ENCODE results near the gene MR1.

GRCh38 chr1:181079382-181079781 lies 45.6 kb downstream of the MR1 start:
- TF ChIP-seq POLR2A (IDR thresholded peaks at IDR 0.05; ENCODE audit: extremely low read depth, insufficient read length): no peak
- TF ChIP-seq CTCF (IDR thresholded peaks at IDR 0.05; ENCODE audit: low read depth, low read length): no peak
- TF ChIP-seq MAX (IDR thresholded peaks at IDR 0.05; ENCODE audit: low read depth, low read length): no peak
- TF ChIP-seq MYC (IDR thresholded peaks at IDR 0.05; ENCODE audit: low read depth, low read length): no peak
